NOMO-1 treated with dmso at 0.1 percent for 144 hours (cell line): ENCODE results near the gene DMRTA2.
"Not testable (repeated sequence)": the region's sequence is repeated elsewhere in the genome, so short reads cannot be mapped to it uniquely, and the experiment has no call there.

Source experiments
- DNase-seq: peaks from one replicate; lab custom pipeline; 2025; ENCODE audit not compliant: unreplicated experiment; lab: John Stamatoyannopoulos, UW

Gene DMRTA2

GRCh38 chr1:50393522-50394120 is 29.6 kb downstream of the DMRTA2 start:
- DNase-seq, result no peak

GRCh38 chr1:50381551-50381950 is 41.7 kb downstream of the DMRTA2 start:
- not testable (repeated sequence) for DNase-seq

GRCh38 chr1:50378770-50379169 is 44.5 kb downstream of the DMRTA2 start:
- DNase-seq, result peak; percentile 80

GRCh38 chr1:50373532-50373931 is 49.7 kb downstream of the DMRTA2 start:
- DNase-seq, result no peak

- no peak for DNase-seq
Measured at GRCh38 chr1:50371749-50372148, 51.5 kb downstream of the DMRTA2 start.

- DNase-seq, result no peak
Measured at GRCh38 chr1:50369830-50370229, 53.4 kb downstream of the DMRTA2 start.

- no peak for DNase-seq
Measured at GRCh38 chr1:50369008-50369634, 54.1 kb downstream of the DMRTA2 start.

GRCh38 chr1:50368179-50369007 is 54.9 kb downstream of the DMRTA2 start:
- DNase-seq, result no peak
